ENCODE data around the gene CPNE2. TPM values are rescaled to one million over a fixed set of nuclear protein-coding genes. Genes with fewer than 3 reads are reported as not detected.

Gene CPNE2
- total and polyA plus RNA-seq, 2 of the 8 experiments (the other 6 are each of a cell fraction or from before 2014, with no cell fraction given), result 10.6 to 39.5 TPM

DNA sequence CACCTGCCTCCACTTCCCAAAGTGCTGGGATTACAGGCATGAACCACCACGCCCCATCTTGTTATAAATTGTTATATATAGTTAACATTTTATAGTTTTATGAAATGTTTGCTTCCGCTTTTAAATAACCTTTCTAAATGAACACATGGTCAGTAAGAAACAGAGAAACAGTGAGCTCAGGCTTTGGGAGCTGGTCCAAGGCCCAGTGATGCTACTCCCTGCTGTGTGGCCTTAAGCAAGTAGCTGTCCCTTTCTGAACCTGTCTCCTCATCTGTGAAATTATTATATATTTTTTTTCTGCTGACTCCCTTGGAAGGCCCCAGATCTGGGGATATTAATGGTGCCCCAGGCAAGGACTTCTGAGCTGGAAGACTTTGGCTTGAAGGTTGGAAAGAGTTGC lies 19.0 kb downstream of the CPNE2 start:
- WGBS, 2 experiments (ENCODE audit: extremely low coverage in 1 of 2, insufficient coverage in 1 of 2, insufficient read length in 1 of 2, insufficient replicate concordance in 2 of 2, low coverage in 1 of 2, low lambda C conversion rate in 2 of 2, missing lambda C conversion rate in 1 of 2), result 94% methylated on average over 2 of the region's 2 CpGs; no CpG with 5 or more reads in 1 of the 2 experiments
- Histone ChIP-seq H2BK120ac (replicated peaks; ENCODE audit: low read depth, low read length) (no peak overlapping the region), H3K18ac (ENCODE audit: extremely low read depth, low read length) (no peak overlapping the region), H3K4me3 (ENCODE audit: extremely low read depth in 1 of 4, insufficient read depth in 2 of 4, low read depth in 3 of 4, low read length in 4 of 4) (no peak overlapping the region), H3K23me2 (ENCODE audit: low read depth, low read length) (no peaks in the 10 kb centered on the region), H3K9ac (replicated peaks in 1 of 4; ENCODE audit: extremely low read depth in 1 of 4, low read depth in 3 of 4, low read length in 3 of 4) (no peak overlapping the region), H4K91ac (replicated peaks; ENCODE audit: insufficient read length, low read length) (no peak overlapping the region), H3K79me2 (ENCODE audit: control insufficient read depth in 1 of 2, insufficient read depth in 2 of 2, low read length in 2 of 2) (no peaks in the 10 kb centered on the region), H3K4me2 (ENCODE audit: insufficient read depth in 1 of 2, low read depth in 2 of 2, low read length in 2 of 2) (no peak overlapping the region), H4K5ac (ENCODE audit: insufficient read length, low read depth, low read length) (no peak overlapping the region), H4K20me1 (replicated peaks in 1 of 2; ENCODE audit: control insufficient read depth in 1 of 2, insufficient read depth in 2 of 2, low read length in 2 of 2) (no peaks in the 10 kb centered on the region), H3K27me3 (replicated peaks in 1 of 4; ENCODE audit: control insufficient read depth in 3 of 4, extremely low read depth in 1 of 4, insufficient read depth in 3 of 4, low read length in 3 of 4) (no peaks in the 10 kb centered on the region), H2BK20ac (ENCODE audit: low read length) (no peak overlapping the region), H2AK5ac (ENCODE audit: low read depth, low read length) (no peak overlapping the region), H3K14ac (ENCODE audit: insufficient read length) (no peak overlapping the region), H3K56ac (replicated peaks; ENCODE audit: insufficient read length, low read depth, low read length) (no peak overlapping the region), H2BK15ac (ENCODE audit: low read length) (no peak overlapping the region), H3K27ac (ENCODE audit: low read depth, low read length) (no peak overlapping the region), H3K79me1 (ENCODE audit: low read depth, low read length) (no peaks in the 10 kb centered on the region; the same call in 1 of the 2 replicates), H3K4ac (replicated peaks; ENCODE audit: insufficient read length, low read depth, low read length) (no peak overlapping the region), H3K36me3 (ENCODE audit: control insufficient read depth in 2 of 4, insufficient read depth in 4 of 4, low read length in 3 of 4) (no peaks in the 10 kb centered on the region), H2BK12ac (ENCODE audit: low read depth, low read length) (no peak overlapping the region), H2BK5ac (ENCODE audit: low read depth, low read length) (no peak overlapping the region), H4K8ac (ENCODE audit: extremely low read depth, insufficient read depth, low read length) (no peak overlapping the region), H3K9me3 (ENCODE audit: insufficient read depth in 2 of 2, low read depth in 1 of 2, low read length in 1 of 2) (no peaks in the 10 kb centered on the region), H2AFZ (ENCODE audit: low read length) (no peak overlapping the region), H3K23ac (ENCODE audit: insufficient read length) (no peak overlapping the region), H3K4me1 (replicated peaks in 1 of 4; ENCODE audit: control insufficient read depth in 3 of 4, insufficient read depth in 4 of 4, low read length in 3 of 4) (peaks cover 0 to 15% (median 4%) of the 10 kb centered on the region in 4 experiments; a peak in 4 of 7 replicates)
- POLR2A ChIA-PET (ENCODE audit: partially characterized antibody), result interaction anchor here (1.5 kb wide), 1 partner anchor 10 kb away, joined by 3 read pairs; no protein-coding TSS in a partner anchor
- FAIRE-seq (no peak), DNase-seq (ENCODE audit: low read depth in 1 of 2, low spot score in 2 of 2) (no peak)
- CTCF ChIA-PET (ENCODE audit: partially characterized antibody), result interaction anchor here (1.0 kb wide), 1 partner anchor 27 kb away, joined by 3 read pairs; no protein-coding TSS in a partner anchor
- TF ChIP-seq FOSL1 (IDR thresholded peaks at IDR 0.05; ENCODE audit: insufficient read depth, low read depth, low read length) (no peak), PHF8 (conservative IDR thresholded peaks at IDR 0.05; ENCODE audit: low read depth, low read length) (no peak), POLR2AphosphoS5 (IDR thresholded peaks at IDR 0.05; ENCODE audit: low read depth, low read length) (no peak), TEAD4 (IDR thresholded peaks at IDR 0.05; ENCODE audit: low read depth, low read length) (no peak), NRF1 (IDR thresholded peaks at IDR 0.05; ENCODE audit: low read depth, low read length) (no peak), RNF2 (IDR thresholded peaks at IDR 0.05; ENCODE audit: borderline replicate concordance, low read depth, low read length, missing control alignments, poor library complexity, severe bottlenecking) (no peak), SP1 (IDR thresholded peaks at IDR 0.05; ENCODE audit: low read depth, low read length) (no peak)
